MG63 (cell line): Measurements from ENCODE around the gene SARS1. TPM values are rescaled to one million over a fixed set of nuclear protein-coding genes. Genes with fewer than 3 reads are reported as not detected.
"Not testable (repeated sequence)": the region's sequence is repeated elsewhere in the genome, so short reads cannot be mapped to it uniquely, and the experiment has no call there.

ENCODE experiments used
- DNase-seq: peaks from one replicate; pipeline ENCODE4 v3.0.0-alpha.2; 2020
- H3K27me3 ChIP-seq: fragments of 250-450 bp; sonication (Bioruptor Pico); 2 replicates; pipeline ENCODE4 v1.5.1; 2020; ENCODE audit warnings: mild to moderate bottlenecking, moderate library complexity
- H3K36me3 ChIP-seq: fragments of 250-450 bp; sonication (Bioruptor Pico); 2 replicates; pipeline ENCODE4 v1.5.1; 2020; ENCODE audit warnings: mild to moderate bottlenecking, moderate library complexity
- H3K4me3 ChIP-seq: fragments of 250-450 bp; sonication (Bioruptor Pico); 2 replicates; pipeline ENCODE4 v1.5.1; 2020; ENCODE audit warnings: mild to moderate bottlenecking, moderate library complexity
- H3K9me3 ChIP-seq: fragments of 250-450 bp; sonication (Bioruptor Pico); 2 replicates; pipeline ENCODE4 v1.5.1; 2020; ENCODE audit warnings: mild to moderate bottlenecking, moderate library complexity
- total RNA-seq: library from RNA; depleted of rRNA; stranded (reverse); fragments of >200 nt; shearing (Covaris generic); gene quantifications from 2 replicates; pipeline ENCODE4 v1.2.3, GENCODE V29; 2014; ENCODE audit warnings: low replicate concordance

SARS1 gene
- total RNA-seq, 1 experiment from 2014 or later: 751 TPM

GRCh38 chr1:109208836-109209463 is 4.8 kb upstream of the SARS1 start:
- no peaks in the 10 kb centered on the region for H3K27me3 ChIP-seq
- no peak for DNase-seq
- no peaks in the 10 kb centered on the region for H3K9me3 ChIP-seq
- peaks cover 1% of the 10 kb centered on the region for H3K36me3 ChIP-seq
- no peak overlapping the region for H3K4me3 ChIP-seq

DNA sequence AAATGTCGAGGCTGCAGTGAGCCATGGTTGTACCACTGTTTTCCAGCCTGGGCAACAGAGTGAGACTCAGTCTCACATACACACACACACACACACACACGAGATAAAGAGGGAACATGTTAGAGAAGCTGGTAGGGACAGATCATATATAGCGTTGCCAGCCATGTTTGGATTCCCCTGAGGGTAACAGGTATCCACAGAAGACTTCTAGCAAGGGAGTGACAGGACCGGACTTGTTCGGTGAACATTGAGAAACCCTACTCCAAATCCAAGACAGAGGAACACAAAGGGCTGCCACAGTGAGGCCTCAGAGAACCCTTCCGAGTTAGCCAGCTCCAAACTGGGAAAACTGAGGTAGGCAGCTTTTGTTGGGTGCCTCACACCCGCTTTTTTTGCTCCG is 3.7 kb upstream of the SARS1 start:
- H3K36me3 ChIP-seq: peaks cover 12% of the 10 kb centered on the region
- H3K27me3 ChIP-seq: no peaks in the 10 kb centered on the region

GRCh38 chr1:109213345-109213823 is 334 bp upstream of the SARS1 start:
- H3K9me3 ChIP-seq: no peaks in the 10 kb centered on the region
- H3K4me3 ChIP-seq: peak overlapping the region; percentile 96

More for the DNA sequence above, 3.7 kb upstream of the SARS1 start:
- DNase-seq: no peak
- Histone ChIP-seq H3K9me3 (no peaks in the 10 kb centered on the region), H3K4me3 (no peak overlapping the region)

GRCh38 chr1:109214695-109215623 is 1.2 kb downstream of the SARS1 start:
- H3K4me3 ChIP-seq: peak overlapping the region; percentile 96
- DNase-seq: peak; percentile 85
- H3K9me3 ChIP-seq: no peaks in the 10 kb centered on the region
- peaks cover 50% of the 10 kb centered on the region for H3K36me3 ChIP-seq
- no peaks in the 10 kb centered on the region for H3K27me3 ChIP-seq

More at GRCh38 chr1:109213345-109213823, 334 bp upstream of the SARS1 start:
- Histone ChIP-seq H3K27me3 (no peaks in the 10 kb centered on the region), H3K36me3 (peaks cover 39% of the 10 kb centered on the region)
- no peak for DNase-seq

DNA sequence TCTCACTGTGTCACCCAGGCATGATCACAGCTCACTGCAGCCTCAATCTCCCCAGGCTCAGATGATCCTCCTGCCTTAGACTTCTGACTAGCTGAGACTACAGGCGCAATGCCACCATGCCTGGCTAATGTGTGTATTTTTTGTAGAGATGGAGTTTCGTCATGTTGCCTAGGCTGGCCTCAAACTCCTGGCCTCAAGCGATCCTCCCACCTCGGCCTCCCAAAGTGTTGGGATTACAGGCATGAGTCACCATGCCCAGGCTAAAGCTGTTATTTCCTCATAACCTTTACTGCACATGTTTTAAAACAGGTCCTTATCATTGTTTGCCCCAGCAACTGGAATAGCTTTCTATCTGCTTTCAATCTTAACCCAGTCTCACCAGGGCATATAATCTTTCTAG is 2.9 kb downstream of the SARS1 start:
- Histone ChIP-seq H3K27me3 (no peaks in the 10 kb centered on the region), H3K9me3 (no peaks in the 10 kb centered on the region), H3K4me3 (no peak overlapping the region), H3K36me3 (peaks cover 65% of the 10 kb centered on the region)
- no peak for DNase-seq

DNA sequence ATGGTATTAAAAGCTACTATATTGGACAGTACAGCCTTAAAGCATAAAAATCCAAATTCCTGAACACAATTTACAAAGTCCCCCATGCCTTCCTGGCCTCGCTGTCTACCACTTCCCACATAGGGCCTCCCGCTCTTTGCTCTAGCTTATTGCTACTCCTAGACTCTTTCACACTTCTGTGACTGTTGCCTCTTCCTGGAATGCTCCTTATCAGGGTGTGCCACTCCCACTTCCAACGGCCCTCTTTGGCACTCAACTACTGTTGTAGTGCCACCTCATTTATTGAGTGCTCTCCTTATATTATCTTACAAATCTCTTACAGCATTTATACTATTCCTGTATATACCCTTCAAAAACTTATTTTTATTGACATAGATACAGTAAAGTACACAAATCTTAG is 4.8 kb downstream of the SARS1 start:
- no peak overlapping the region for H3K4me3 ChIP-seq
- peak; percentile 40 for DNase-seq
- no peaks in the 10 kb centered on the region for H3K9me3 ChIP-seq
- peaks cover 81% of the 10 kb centered on the region for H3K36me3 ChIP-seq
- H3K27me3 ChIP-seq: no peaks in the 10 kb centered on the region

GRCh38 chr1:109221201-109221600 is 7.5 kb downstream of the SARS1 start:
- H3K27me3 ChIP-seq, DNase-seq, H3K4me3 ChIP-seq, H3K9me3 ChIP-seq: not testable (repeated sequence)
- peaks cover 81% of the 10 kb centered on the region for H3K36me3 ChIP-seq

DNA sequence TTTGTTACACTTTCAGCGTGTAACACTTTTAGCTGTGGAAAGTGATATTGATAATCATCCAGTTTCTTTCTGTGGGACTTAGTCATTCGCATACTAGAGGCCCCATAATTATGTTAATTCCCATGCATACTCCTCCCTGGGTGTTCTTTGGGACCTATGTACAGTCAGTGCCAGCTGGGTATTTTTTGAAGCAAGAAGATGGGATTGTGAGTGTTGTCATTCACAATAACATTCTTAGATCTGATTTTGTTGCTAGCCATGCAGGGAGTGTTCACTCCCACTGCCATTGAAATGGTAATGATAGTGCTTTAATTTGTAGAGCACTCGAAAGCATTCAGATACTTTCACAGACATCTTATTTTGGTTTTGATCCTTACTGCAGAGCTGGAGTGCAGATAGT is 11.6 kb downstream of the SARS1 start:
- H3K9me3 ChIP-seq: no peaks in the 10 kb centered on the region
- H3K4me3 ChIP-seq: no peak overlapping the region
- H3K27me3 ChIP-seq: no peaks in the 10 kb centered on the region
- no peak for DNase-seq
- peaks cover 85% of the 10 kb centered on the region for H3K36me3 ChIP-seq

- Histone ChIP-seq H3K27me3 (no peaks in the 10 kb centered on the region), H3K36me3 (peaks cover 85% of the 10 kb centered on the region), H3K4me3 (no peak overlapping the region), H3K9me3 (no peaks in the 10 kb centered on the region)
- no peak for DNase-seq
These were observed 12.2 kb downstream of the SARS1 start for GRCh38 chr1:109225711-109226445.

GRCh38 chr1:109228167-109228566 is 14.4 kb downstream of the SARS1 start:
- H3K27me3 ChIP-seq: no peaks in the 10 kb centered on the region
- no peaks in the 10 kb centered on the region for H3K9me3 ChIP-seq
- peak; percentile 50 for DNase-seq
- no peak overlapping the region for H3K4me3 ChIP-seq
- H3K36me3 ChIP-seq: peaks cover 88% of the 10 kb centered on the region

GRCh38 chr1:109229531-109230127 is 15.9 kb downstream of the SARS1 start:
- Histone ChIP-seq H3K27me3 (no peaks in the 10 kb centered on the region), H3K4me3 (no peak overlapping the region), H3K9me3 (no peaks in the 10 kb centered on the region), H3K36me3 (peaks cover 86% of the 10 kb centered on the region)
- DNase-seq: no peak

- Histone ChIP-seq H3K27me3 (no peaks in the 10 kb centered on the region), H3K4me3 (no peak overlapping the region), H3K36me3 (peaks cover 87% of the 10 kb centered on the region), H3K9me3 (no peaks in the 10 kb centered on the region)
- no peak for DNase-seq
These were observed 17.3 kb downstream of the SARS1 start for GRCh38 chr1:109231066-109231465.

DNA sequence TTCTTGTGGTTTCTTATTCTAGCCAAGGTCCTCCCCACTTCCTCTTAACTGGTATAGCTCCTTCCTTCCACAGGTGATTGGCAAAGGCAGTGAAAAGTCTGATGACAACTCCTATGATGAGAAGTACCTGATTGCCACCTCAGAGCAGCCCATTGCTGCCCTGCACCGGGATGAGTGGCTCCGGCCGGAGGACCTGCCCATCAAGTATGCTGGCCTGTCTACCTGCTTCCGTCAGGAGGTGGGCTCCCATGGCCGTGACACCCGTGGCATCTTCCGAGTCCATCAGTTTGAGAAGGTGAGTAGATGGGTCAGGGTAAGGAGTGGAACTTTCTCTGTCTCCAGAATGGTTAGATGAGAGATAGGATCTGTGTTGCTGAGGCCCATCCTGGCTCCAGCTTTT is 21.4 kb downstream of the SARS1 start:
- H3K27me3 ChIP-seq: no peaks in the 10 kb centered on the region
- no peak for DNase-seq
- H3K36me3 ChIP-seq: peaks cover 96% of the 10 kb centered on the region
- H3K9me3 ChIP-seq: no peaks in the 10 kb centered on the region
- H3K4me3 ChIP-seq: no peak overlapping the region

DNA sequence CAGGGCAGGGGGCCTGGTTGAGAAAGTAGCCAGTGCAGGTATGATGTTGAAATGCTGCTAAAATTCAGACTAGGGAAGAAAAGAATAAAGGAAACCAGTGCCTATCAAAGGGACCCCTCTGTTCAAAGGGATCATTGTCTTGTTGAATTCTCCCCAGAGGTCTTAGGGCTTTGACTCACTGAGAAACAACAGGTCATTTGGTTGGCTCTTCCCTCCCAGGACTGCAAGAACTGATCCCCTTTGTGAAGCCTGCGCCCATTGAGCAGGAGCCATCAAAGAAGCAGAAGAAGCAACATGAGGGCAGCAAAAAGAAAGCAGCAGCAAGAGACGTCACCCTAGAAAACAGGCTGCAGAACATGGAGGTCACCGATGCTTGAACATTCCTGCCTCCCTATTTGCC is 23.8 kb downstream of the SARS1 start:
- Histone ChIP-seq H3K36me3 (peaks cover 75% of the 10 kb centered on the region), H3K9me3 (no peaks in the 10 kb centered on the region), H3K4me3 (no peak overlapping the region), H3K27me3 (no peaks in the 10 kb centered on the region)
- DNase-seq: no peak

DNA sequence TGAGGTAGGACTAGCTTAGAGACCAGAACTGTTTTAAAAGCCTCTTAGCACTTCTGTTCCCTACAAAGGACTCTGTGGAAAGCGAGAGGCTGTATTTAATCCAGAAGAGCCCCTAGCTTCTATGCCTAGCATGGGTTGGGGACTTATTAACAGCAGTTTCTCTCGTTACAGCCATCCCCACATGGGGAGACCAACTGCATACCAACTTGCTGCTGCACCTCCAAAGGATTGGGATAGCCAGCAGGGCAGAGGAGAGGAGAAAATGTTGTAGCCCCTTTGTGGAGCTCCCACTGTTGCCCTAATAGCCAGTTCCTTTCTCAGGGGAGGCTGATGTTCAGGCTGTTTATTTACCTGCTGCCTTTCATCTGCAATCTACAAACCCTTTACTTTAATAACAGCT is 24.7 kb downstream of the SARS1 start:
- no peak overlapping the region for H3K4me3 ChIP-seq
- peaks cover 67% of the 10 kb centered on the region for H3K36me3 ChIP-seq
- H3K27me3 ChIP-seq: no peaks in the 10 kb centered on the region
- no peak for DNase-seq
- H3K9me3 ChIP-seq: no peaks in the 10 kb centered on the region

DNA sequence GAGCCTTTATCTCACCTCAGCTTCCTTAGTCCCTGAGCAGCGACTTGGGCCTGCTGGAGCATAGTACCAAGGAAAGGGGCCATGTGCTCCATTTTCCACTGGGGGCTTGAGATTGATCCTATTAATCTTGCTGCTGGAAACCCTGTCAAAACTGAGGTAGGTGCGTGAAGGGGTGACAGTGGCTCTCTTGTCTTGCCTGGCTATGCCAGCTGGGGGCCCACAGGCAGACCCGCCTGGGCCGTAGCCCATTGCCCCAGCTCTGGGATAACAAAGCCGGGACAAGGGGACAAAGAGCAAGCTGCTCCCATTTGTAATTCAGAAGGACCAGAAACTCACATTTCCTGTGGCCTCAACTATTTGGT is 25.3 kb downstream of the SARS1 start:
- Histone ChIP-seq H3K4me3 (no peak overlapping the region), H3K9me3 (no peaks in the 10 kb centered on the region), H3K27me3 (no peaks in the 10 kb centered on the region), H3K36me3 (peaks cover 62% of the 10 kb centered on the region)
- no peak for DNase-seq
